Tibial artery (tissue), 4 donors: ENCODE measurements around the gene GRPEL2.
A peak's percentile ranks its signal among the peaks of the same experiment; 100 is the strongest.

Experiments used
- DNase-seq, 2 donors: peaks; one replicate each; pipeline ENCODE4 v3.0.0-alpha.2; 2019
- H3K27ac ChIP-seq, 2 donors: fragments of 200-600 bp; sonication (generic) in 1 of 2; 1 replicate in 1 of 2; 2 replicates in 1 of 2; pipeline ENCODE4 v1.5.1; 2018 to 2019; ENCODE audit warnings: mild to moderate bottlenecking in 1 of 2
- H3K27me3 ChIP-seq, 2 donors: fragments of 200-600 bp; sonication (generic) in 1 of 2; one replicate each; pipeline versions ENCODE4 v1.5.1 to v1.6.0; 2016 to 2019
- H3K36me3 ChIP-seq, 3 donors: fragments of 200-600 bp; sonication (generic) in 2 of 3; one replicate each; pipeline ENCODE4 v1.5.1; 2016 to 2019; ENCODE audit warnings: mild to moderate bottlenecking in 2 of 3
- H3K4me1 ChIP-seq, 4 donors: fragments of 200-600 bp; sonication (generic) in 2 of 4; 1 replicate in 3 of 4; 2 replicates in 1 of 4; pipeline ENCODE4 v1.5.1; 2016 to 2019
- H3K4me3 ChIP-seq, 2 donors: fragments of 200-600 bp; sonication (generic) in 1 of 2; 1 replicate in 1 of 2; 2 replicates in 1 of 2; pipeline ENCODE4 v1.5.1; 2018 to 2019; ENCODE audit warnings: mild to moderate bottlenecking in 2 of 2
- H3K9me3 ChIP-seq, 3 donors: fragments of 200-600 bp; sonication (generic) in 1 of 3; one replicate each; pipeline ENCODE4 v1.5.1; 2016 to 2019
- CTCF ChIP-seq, 2 experiments: fragments of 200-600 bp in 1 of 2; fragments of 450-650 bp in 1 of 2; IDR thresholded peaks; one replicate each; pipeline ENCODE4 v1.5.1; 2017 to 2019; ENCODE audit warnings: antibody characterized with exemption in 2 of 2, mild to moderate bottlenecking in 1 of 2, moderate library complexity in 1 of 2
- intact Hi-C: fragments of 100-400 bp; cut with DNase I; formaldehyde crosslinking; loops from one replicate; pipeline ENCODE4 v1.15.0; 2023; ENCODE audit warnings: low total_unique reads

Gene GRPEL2

GRCh38 chr5:149338364-149338763 lies 6.9 kb upstream of the GRPEL2 start:
- no peak overlapping the region for H3K27ac ChIP-seq
- no peak for DNase-seq
- H3K36me3 ChIP-seq = peaks cover 0 to 4% (median 0%) of the 10 kb centered on the region in 3 donors
- no peak overlapping the region for H3K4me3 ChIP-seq
- no peak for TF ChIP-seq CTCF (IDR thresholded peaks at IDR 0.05)
- intact Hi-C loops = loop anchor here (2.0 kb wide), 1 partner anchor 76 kb away; no protein-coding TSS in a partner anchor
- no peaks in the 10 kb centered on the region for H3K9me3 ChIP-seq
- H3K27me3 ChIP-seq = no peaks in the 10 kb centered on the region
- no peaks in the 10 kb centered on the region for H3K4me1 ChIP-seq

- H3K27ac ChIP-seq = no peak overlapping the region
- peaks cover 0 to 10% (median 5%) of the 10 kb centered on the region in 4 donors for H3K4me1 ChIP-seq
- no peaks in the 10 kb centered on the region for H3K36me3 ChIP-seq
- H3K4me3 ChIP-seq = no peak overlapping the region
- no peak for TF ChIP-seq CTCF (IDR thresholded peaks at IDR 0.05)
- DNase-seq = no peak
- no peaks in the 10 kb centered on the region for H3K9me3 ChIP-seq
- intact Hi-C loops = no loop called here
- H3K27me3 ChIP-seq = no peaks in the 10 kb centered on the region
Observed at GRCh38 chr5:149340920-149341319, 4.4 kb upstream of the GRPEL2 start.

GRCh38 chr5:149341876-149342275 lies 3.4 kb upstream of the GRPEL2 start:
- Histone ChIP-seq H3K27ac (no peak overlapping the region), H3K4me3 (no peak overlapping the region), H3K4me1 (peaks cover 0 to 16% (median 8%) of the 10 kb centered on the region in 4 donors), H3K36me3 (no peaks in the 10 kb centered on the region), H3K27me3 (no peaks in the 10 kb centered on the region), H3K9me3 (no peaks in the 10 kb centered on the region)
- DNase-seq = no peak
- intact Hi-C loops = no loop called here
- no peak for TF ChIP-seq CTCF (IDR thresholded peaks at IDR 0.05)

GRCh38 chr5:149344151-149344550 lies 1.1 kb upstream of the GRPEL2 start:
- Histone ChIP-seq H3K4me3 (no peak overlapping the region), H3K27me3 (no peaks in the 10 kb centered on the region), H3K27ac (no peak overlapping the region), H3K9me3 (no peaks in the 10 kb centered on the region), H3K4me1 (peaks cover 0 to 16% (median 8%) of the 10 kb centered on the region in 4 donors), H3K36me3 (peaks cover 8 to 17% (median 13%) of the 10 kb centered on the region in 3 donors)
- intact Hi-C loops = no loop called here
- DNase-seq = no peak
- TF ChIP-seq CTCF (IDR thresholded peaks at IDR 0.05) = no peak

GRCh38 chr5:149345892-149346222 lies 558 bp downstream of the GRPEL2 start:
- intact Hi-C loops = no loop called here
- Histone ChIP-seq H3K27ac (peak overlapping the region; percentile 74 to 85), H3K4me1 (peaks cover 0 to 16% (median 8%) of the 10 kb centered on the region in 4 donors), H3K4me3 (peak overlapping the region; percentile 61 to 80), H3K27me3 (no peaks in the 10 kb centered on the region), H3K36me3 (peaks cover 25 to 34% (median 30%) of the 10 kb centered on the region in 3 donors), H3K9me3 (no peaks in the 10 kb centered on the region)
- DNase-seq = no peak
- TF ChIP-seq CTCF (IDR thresholded peaks at IDR 0.05) = no peak

- Histone ChIP-seq H3K4me3 (no peak overlapping the region), H3K9me3 (no peaks in the 10 kb centered on the region), H3K36me3 (peaks cover 35 to 60% (median 57%) of the 10 kb centered on the region in 3 donors), H3K27ac (no peak overlapping the region), H3K4me1 (peaks cover 0 to 16% (median 8%) of the 10 kb centered on the region in 4 donors), H3K27me3 (no peaks in the 10 kb centered on the region)
- no peak for TF ChIP-seq CTCF (IDR thresholded peaks at IDR 0.05)
- DNase-seq = no peak
- intact Hi-C loops = no loop called here
Observed at GRCh38 chr5:149348518-149348917, 3.2 kb downstream of the GRPEL2 start.
